ENCODE measurements around the gene AGRP. TPM values are rescaled to one million over a fixed set of nuclear protein-coding genes. Genes with fewer than 3 reads are reported as not detected.

AGRP gene
- total RNA-seq, 4 donors from 2014 or later: not detected

GRCh38 chr16:67471758-67472384 lies 11.5 kb downstream of the AGRP start:
- Histone ChIP-seq H3K27ac (no peak overlapping the region), H3K4me3 (no peak overlapping the region), H3K27me3 (no peaks in the 10 kb centered on the region), H3K36me3 (peaks cover 0 to 6% (median 0%) of the 10 kb centered on the region in 3 donors), H3K9me3 (no peaks in the 10 kb centered on the region), H3K4me1 (peaks cover 0 to 31% (median 0%) of the 10 kb centered on the region in 4 donors)
- DNase-seq: no peak
- TF ChIP-seq POLR2A (IDR thresholded peaks at IDR 0.05) (no peak), CTCF (IDR thresholded peaks at IDR 0.05) (no peak)

GRCh38 chr16:67470359-67470758 lies 13.0 kb downstream of the AGRP start:
- H3K9me3 ChIP-seq: no peaks in the 10 kb centered on the region
- H3K4me1 ChIP-seq: peaks cover 0 to 25% (median 2%) of the 10 kb centered on the region in 4 donors
- TF ChIP-seq POLR2A (IDR thresholded peaks at IDR 0.05) (no peak), CTCF (IDR thresholded peaks at IDR 0.05) (no peak)
- H3K27ac ChIP-seq: peak overlapping the region in 1 of 4 donors; percentile 13
- no peak overlapping the region for H3K4me3 ChIP-seq
- DNase-seq: peak in 2 of 3 donors; percentile 29 to 60
- peaks cover 0 to under 1% (median 0%) of the 10 kb centered on the region in 3 donors for H3K36me3 ChIP-seq
- H3K27me3 ChIP-seq: no peaks in the 10 kb centered on the region

GRCh38 chr16:67468731-67469130 lies 14.6 kb downstream of the AGRP start:
- Histone ChIP-seq H3K36me3 (no peaks in the 10 kb centered on the region), H3K4me3 (no peak overlapping the region), H3K27me3 (no peaks in the 10 kb centered on the region), H3K9me3 (no peaks in the 10 kb centered on the region), H3K27ac (no peak overlapping the region), H3K4me1 (peaks cover under 1 to 36% (median 5%) of the 10 kb centered on the region in 4 donors)
- no peak for TF ChIP-seq POLR2A (IDR thresholded peaks at IDR 0.05)
- TF ChIP-seq CTCF (IDR thresholded peaks at IDR 0.05): no peak
- DNase-seq: no peak

- Histone ChIP-seq H3K4me1 (peaks cover 3 to 54% (median 6%) of the 10 kb centered on the region in 4 donors), H3K27ac (no peak overlapping the region), H3K9me3 (no peaks in the 10 kb centered on the region), H3K36me3 (no peaks in the 10 kb centered on the region), H3K4me3 (no peak overlapping the region), H3K27me3 (no peaks in the 10 kb centered on the region)
- TF ChIP-seq POLR2A (IDR thresholded peaks at IDR 0.05) (no peak), CTCF (IDR thresholded peaks at IDR 0.05) (no peak)
- no peak for DNase-seq
These were observed 16.8 kb downstream of the AGRP start for GRCh38 chr16:67466581-67466980.

- no peaks in the 10 kb centered on the region for H3K36me3 ChIP-seq
- H3K4me1 ChIP-seq: peaks cover 3 to 63% (median 25%) of the 10 kb centered on the region in 4 donors
- no peaks in the 10 kb centered on the region for H3K27me3 ChIP-seq
- peak overlapping the region in 3 of 4 donors; percentile 21 to 94 (median 91) for H3K27ac ChIP-seq
- no peak for TF ChIP-seq POLR2A (IDR thresholded peaks at IDR 0.05)
- no peak for TF ChIP-seq CTCF (IDR thresholded peaks at IDR 0.05)
- H3K9me3 ChIP-seq: no peaks in the 10 kb centered on the region
- no peak for DNase-seq
- H3K4me3 ChIP-seq: no peak overlapping the region
These were observed 18.8 kb downstream of the AGRP start for GRCh38 chr16:67464565-67464964.

Measured in Peyer's patch (tissue), 4 donors.